H1 (cell line): Measurements from ENCODE around the gene FHAD1. TPM values are rescaled to one million over a fixed set of nuclear protein-coding genes. Genes with fewer than 3 reads are reported as not detected.

Experiments used
- CTCF ChIA-PET: fragments of 300-600 bp; sonication (Branson Sonifier 250); formaldehyde crosslinking; loops from one replicate; lab custom pipeline; 2021; ENCODE audit not compliant: partially characterized antibody; lab: Charles Lee
- POLR2A ChIA-PET: fragments of 300-600 bp; sonication (Branson Sonifier 250); formaldehyde crosslinking; loops from one replicate; lab custom pipeline; 2021; ENCODE audit warnings: inconsistent platforms; ENCODE audit not compliant: partially characterized antibody; lab: Charles Lee
- DNase-seq, 2 experiments: peaks; one replicate each; pipeline versions ENCODE4 v3.0.0 to v3.0.0-alpha.2; 2010 to 2022; ENCODE audit warnings: low spot score in 2 of 2, low read depth in 1 of 2, mixed read lengths in 1 of 2
- FAIRE-seq: peaks from 2 replicates; lab custom pipeline; 2011; peaks lifted over from hg19 to GRCh38; lab: Jason Lieb, UNC
- H2AFZ ChIP-seq: 2 replicates; pipeline ENCODE4 v1.8.1; 2012; ENCODE audit warnings: low read length, inconsistent platforms
- H2AK5ac ChIP-seq: 2 replicates; pipeline ENCODE4 v1.6.1; 2013; ENCODE audit warnings: low read depth, low read length
- H2BK120ac ChIP-seq: replicated peaks from 2 replicates; pipeline ENCODE3; 2013; ENCODE audit warnings: low read depth, low read length, inconsistent platforms
- H2BK12ac ChIP-seq: 2 replicates; pipeline ENCODE4 v1.6.1; 2013; ENCODE audit warnings: low read depth, low read length
- H2BK15ac ChIP-seq: 2 replicates; pipeline ENCODE4 v1.6.1; 2013; ENCODE audit warnings: low read length
- H2BK20ac ChIP-seq: 2 replicates; pipeline ENCODE4 v1.6.1; 2013; ENCODE audit warnings: low read length
- H2BK5ac ChIP-seq: 2 replicates; pipeline ENCODE4 v1.6.1; 2013; ENCODE audit warnings: low read depth, low read length
- H3K14ac ChIP-seq: 2 replicates; pipeline ENCODE4 v1.6.1; 2013; ENCODE audit warnings: inconsistent platforms; ENCODE audit not compliant: insufficient read length
- H3K18ac ChIP-seq: 2 replicates; pipeline ENCODE4 v1.6.1; 2013; ENCODE audit warnings: low read length; ENCODE audit errors: extremely low read depth
- H3K23ac ChIP-seq: 2 replicates; pipeline ENCODE4 v1.6.1; 2013; ENCODE audit warnings: inconsistent platforms; ENCODE audit not compliant: insufficient read length
- H3K23me2 ChIP-seq: 2 replicates; pipeline ENCODE4 v1.6.1; 2013; ENCODE audit warnings: low read depth, low read length
- H3K27ac ChIP-seq: 2 replicates; pipeline ENCODE4 v1.6.1; 2011; ENCODE audit warnings: low read depth, low read length, inconsistent platforms
- H3K27me3 ChIP-seq, 4 experiments: replicated peaks in 1 of 4; 1 replicate in 1 of 4; 2 replicates in 3 of 4; pipeline versions ENCODE4 v1.6.1 to v1.8.1; 2011 to 2013; ENCODE audit warnings: low read length in 3 of 4, mild to moderate bottlenecking in 3 of 4, inconsistent platforms in 2 of 4, mixed read lengths in 2 of 4, moderate library complexity in 1 of 4; ENCODE audit not compliant: control insufficient read depth in 3 of 4, insufficient read depth in 3 of 4; ENCODE audit errors: extremely low read depth in 1 of 4
- H3K36me3 ChIP-seq, 4 experiments: 2 replicates each; pipeline versions ENCODE4 v1.6.1 to v1.8.1; 2011 to 2013; ENCODE audit warnings: mild to moderate bottlenecking in 4 of 4, low read length in 3 of 4, moderate library complexity in 2 of 4, control low read depth in 1 of 4, inconsistent platforms in 1 of 4; ENCODE audit not compliant: insufficient read depth in 4 of 4, control insufficient read depth in 2 of 4
- H3K4ac ChIP-seq: replicated peaks from 2 replicates; pipeline ENCODE3; 2013; ENCODE audit warnings: low read length, low read depth, mixed read lengths, inconsistent platforms; ENCODE audit not compliant: insufficient read length
- H3K4me1 ChIP-seq, 4 experiments: replicated peaks in 1 of 4; 1 replicate in 1 of 4; 2 replicates in 3 of 4; pipeline versions ENCODE4 v1.6.1 to v1.8.1; 2011 to 2013; ENCODE audit warnings: low read length in 3 of 4, inconsistent platforms in 2 of 4, mixed read lengths in 1 of 4; ENCODE audit not compliant: insufficient read depth in 4 of 4, control insufficient read depth in 3 of 4
- H3K4me2 ChIP-seq, 2 experiments: 2 replicates each; pipeline versions ENCODE4 v1.6.1 to v1.8.1; 2011 to 2013; ENCODE audit warnings: low read depth in 2 of 2, low read length in 2 of 2, control low read depth in 1 of 2, inconsistent platforms in 1 of 2, mild to moderate bottlenecking in 1 of 2; ENCODE audit not compliant: insufficient read depth in 1 of 2
- H3K4me3 ChIP-seq, 4 experiments: fragments of 200-600, 300-600 bp in 1 of 4; sonication (generic), shearing (Covaris generic), sonication (Bioruptor Twin) in 1 of 4; 2 replicates each; pipeline versions ENCODE4 v1.5.1 to v1.8.1; 2011 to 2016; ENCODE audit warnings: low read length in 4 of 4, low read depth in 3 of 4, control low read depth in 2 of 4, inconsistent platforms in 2 of 4, mild to moderate bottlenecking in 2 of 4, mixed read lengths in 1 of 4, moderate library complexity in 1 of 4; ENCODE audit not compliant: insufficient read depth in 2 of 4; ENCODE audit errors: extremely low read depth in 1 of 4
- H3K56ac ChIP-seq: replicated peaks from 2 replicates; pipeline ENCODE3; 2013; ENCODE audit warnings: low read depth, mild to moderate bottlenecking, mixed read lengths, low read length, inconsistent platforms; ENCODE audit not compliant: insufficient read length
- H3K79me1 ChIP-seq: 2 replicates; pipeline ENCODE4 v1.6.1; 2013; ENCODE audit warnings: low read depth, low read length, control low read depth
- H3K79me2 ChIP-seq, 2 experiments: 2 replicates each; pipeline versions ENCODE4 v1.6.1 to v1.8.1; 2012 to 2013; ENCODE audit warnings: low read length in 2 of 2, mild to moderate bottlenecking in 2 of 2, inconsistent platforms in 1 of 2; ENCODE audit not compliant: insufficient read depth in 2 of 2, control insufficient read depth in 1 of 2
- H3K9ac ChIP-seq, 4 experiments: replicated peaks in 1 of 4; 1 replicate in 1 of 4; 2 replicates in 3 of 4; pipeline versions ENCODE4 v1.6.1 to v1.8.1; 2011 to 2013; ENCODE audit warnings: low read depth in 3 of 4, low read length in 3 of 4, control low read depth in 2 of 4, mild to moderate bottlenecking in 2 of 4, moderate library complexity in 2 of 4, inconsistent platforms in 1 of 4; ENCODE audit errors: extremely low read depth in 1 of 4
- H3K9me3 ChIP-seq, 2 experiments: 2 replicates each; pipeline versions ENCODE4 v1.6.1 to v1.8.1; 2012 to 2013; ENCODE audit warnings: mild to moderate bottlenecking in 2 of 2, moderate library complexity in 2 of 2, control low read depth in 1 of 2, inconsistent platforms in 1 of 2, low read depth in 1 of 2, low read length in 1 of 2, mixed read lengths in 1 of 2; ENCODE audit not compliant: insufficient read depth in 2 of 2
- H4K20me1 ChIP-seq, 2 experiments: replicated peaks in 1 of 2; 2 replicates each; pipeline versions ENCODE3 to v1.8.1; 2011 to 2013; ENCODE audit warnings: inconsistent platforms in 2 of 2, low read length in 2 of 2, mild to moderate bottlenecking in 1 of 2; ENCODE audit not compliant: insufficient read depth in 2 of 2, control insufficient read depth in 1 of 2
- H4K5ac ChIP-seq: 2 replicates; pipeline ENCODE4 v1.6.1; 2013; ENCODE audit warnings: low read length, low read depth, mixed read lengths, inconsistent platforms; ENCODE audit not compliant: insufficient read length
- H4K8ac ChIP-seq: 2 replicates; pipeline ENCODE4 v1.8.0; 2013; ENCODE audit warnings: mild to moderate bottlenecking, moderate library complexity, low read length, inconsistent platforms; ENCODE audit not compliant: insufficient read depth; ENCODE audit errors: extremely low read depth
- H4K91ac ChIP-seq: replicated peaks from 2 replicates; pipeline ENCODE3; 2013; ENCODE audit warnings: low read length, mixed read lengths, inconsistent platforms; ENCODE audit not compliant: insufficient read length
- CTCF ChIP-seq, 3 experiments: IDR thresholded peaks; 1 replicate in 2 of 3; 2 replicates in 1 of 3; pipeline versions ENCODE4 v1.5.1 to v1.6.1; 2011; ENCODE audit warnings: low read length in 3 of 3, mild to moderate bottlenecking in 3 of 3, inconsistent platforms in 2 of 3, low read depth in 1 of 3, moderate library complexity in 1 of 3; ENCODE audit not compliant: insufficient read depth in 1 of 3; ENCODE audit errors: control extremely low read depth in 1 of 3
- KDM5A ChIP-seq: fragments of 200-600 bp; IDR thresholded peaks from 2 replicates; pipeline ENCODE4 v1.7.1; 2012; ENCODE audit warnings: mild to moderate bottlenecking, low read length, inconsistent platforms, mixed read lengths
- MAX ChIP-seq: IDR thresholded peaks from 2 replicates; pipeline ENCODE4 v1.6.1; 2012; ENCODE audit warnings: inconsistent platforms
- PHF8 ChIP-seq: fragments of 200-600 bp; sonication (generic); conservative IDR thresholded peaks from 2 replicates; pipeline ENCODE4 v1.7.1; 2012; ENCODE audit warnings: low read depth, mild to moderate bottlenecking, inconsistent platforms, low read length, moderate library complexity
- RAD21 ChIP-seq, 2 experiments: IDR thresholded peaks in 1 of 2; conservative IDR thresholded peaks in 1 of 2; 2 replicates each; pipeline ENCODE4 v1.6.1; 2011; ENCODE audit warnings: low read depth in 2 of 2, low read length in 2 of 2, improper control_type of control experiment in 1 of 2, inconsistent platforms in 1 of 2, mild to moderate bottlenecking in 1 of 2, moderate library complexity in 1 of 2
- YY1 ChIP-seq: IDR thresholded peaks from 2 replicates; pipeline ENCODE4 v1.6.1; 2011; ENCODE audit warnings: low read depth, mild to moderate bottlenecking, low read length
- WGBS, 2 experiments: shearing (Covaris generic) in 1 of 2; methylation state at CpG; one replicate each; pipeline versions ENCODE4 v1.1.6 to v1.1.7; 2013 to 2015; ENCODE audit warnings: low lambda C conversion rate in 2 of 2, mixed read lengths in 2 of 2, inconsistent platforms in 1 of 2, low coverage in 1 of 2, missing lambda C conversion rate in 1 of 2; ENCODE audit not compliant: insufficient replicate concordance in 2 of 2, insufficient coverage in 1 of 2, insufficient read length in 1 of 2; ENCODE audit errors: extremely low coverage in 1 of 2, missing lambda C conversion rate in 1 of 2; 5-methylcytosine and 5-hydroxymethylcytosine counted together
- polyA plus RNA-seq, 7 experiments: library from polyadenylated mRNA; depleted of rRNA in 3 of 7; stranded (reverse) in 5 of 7; unstranded in 2 of 7; fragments of >200 nt in 5 of 7; fragments of 200-250 nt in 2 of 7; gene quantifications; 1 replicate in 5 of 7; 2 replicates in 1 of 7; 4 replicates in 1 of 7; pipeline versions ENCODE4 v1.2.1 to v1.2.3, GENCODE V29; 2011 to 2013; ENCODE audit warnings: missing spikeins in 2 of 7, mixed read lengths in 2 of 7
- total RNA-seq: library from RNA; stranded (reverse); fragmentation: NEBNext Ultra II Directional; extraction: Animal tissue kit (Norgen Biotek cat#: 25700); gene quantifications from 2 replicates; pipeline ENCODE4 v1.2.1, GENCODE V29; 2021

The FHAD1 gene
- total and polyA plus RNA-seq, 2 of the 8 experiments (the other 6 are each of a cell fraction or from before 2014, with no cell fraction given), result 0.39 to 0.69 TPM

- peak; percentile 92 for FAIRE-seq
- POLR2A ChIA-PET, result interaction anchor here (1.4 kb wide), 1 partner anchor 108 kb away, joined by 4 read pairs; no protein-coding TSS in a partner anchor
- no peak overlapping the region for H3K9ac ChIP-seq
Measured at GRCh38 chr1:15323351-15323988, 76.4 kb downstream of the FHAD1 start.

More at GRCh38 chr1:15323351-15323988, 76.4 kb downstream of the FHAD1 start:
- H3K4me1 ChIP-seq, result peaks cover 0 to 11% (median 6%) of the 10 kb centered on the region in 4 experiments; a peak in 5 of 7 replicates
- H3K4ac ChIP-seq, result no peak overlapping the region
- no peak overlapping the region for H2BK120ac ChIP-seq
- no peak overlapping the region for H2BK5ac ChIP-seq
- no peaks in the 10 kb centered on the region for H4K20me1 ChIP-seq
- H4K8ac ChIP-seq, result no peak overlapping the region; the same call in 1 of the 2 replicates
- TF ChIP-seq CTCF (IDR thresholded peaks at IDR 0.05; ENCODE audit: control extremely low read depth in 1 of 3, insufficient read depth in 1 of 3, low read depth in 1 of 3, low read length in 3 of 3), result peak; percentile 92 to 99 (median 98)
- no peak for TF ChIP-seq PHF8
- TF ChIP-seq YY1, result 0 out of 2 replicates have a peak, but pooled peaks have one; percentile 15
- no peak for TF ChIP-seq KDM5A
- TF ChIP-seq RAD21 (IDR thresholded peaks at IDR 0.05 in 1 of 2, conservative IDR thresholded peaks at IDR 0.05 in 1 of 2; ENCODE audit: low read depth in 2 of 2, low read length in 2 of 2), result peak; percentile 79 to 89
- peak; percentile 42; the same call in 1 of the 2 replicates for TF ChIP-seq MAX
- H3K27me3 ChIP-seq, result no peaks in the 10 kb centered on the region
- no peak overlapping the region for H3K4me2 ChIP-seq
- WGBS, 2 experiments, result 57% methylated on average over 15 of the region's 15 CpGs; no CpG with 5 or more reads in 1 of the 2 experiments
- peak overlapping the region; percentile 19; the same call in 1 of the 2 replicates for H2AFZ ChIP-seq
- DNase-seq, result peak; percentile 34 to 85
- no peaks in the 10 kb centered on the region for H3K36me3 ChIP-seq
- H3K14ac ChIP-seq, result no peak overlapping the region
- H2BK15ac ChIP-seq, result no peak overlapping the region
- H4K91ac ChIP-seq, result no peak overlapping the region
- no peak overlapping the region for H2BK12ac ChIP-seq
- H3K9me3 ChIP-seq, result no peaks in the 10 kb centered on the region; a peak in 1 of 4 replicates
- no peaks in the 10 kb centered on the region for H3K23me2 ChIP-seq
- no peak overlapping the region for H2BK20ac ChIP-seq
- H3K18ac ChIP-seq, result no peak overlapping the region
- H3K27ac ChIP-seq, result no peak overlapping the region
- H4K5ac ChIP-seq, result no peak overlapping the region
- H3K56ac ChIP-seq, result no peak overlapping the region
- no peak overlapping the region for H3K23ac ChIP-seq
- H2AK5ac ChIP-seq, result no peak overlapping the region
- no peaks in the 10 kb centered on the region for H3K79me1 ChIP-seq
- H3K4me3 ChIP-seq, result no peak overlapping the region
- no peaks in the 10 kb centered on the region for H3K79me2 ChIP-seq
- CTCF ChIA-PET, result interaction anchor here (0.6 to 4.8 kb wide), 49 partner anchors 10 to 412 kb away, joined by 3 to 170 read pairs (median 5); no protein-coding TSS in a partner anchor
